ENCODE data around the gene HTR7. TPM values are rescaled to one million over a fixed set of nuclear protein-coding genes. Genes with fewer than 3 reads are reported as not detected.

The HTR7 gene
- total and polyA plus RNA-seq, 4 donors, result 0.12 to 0.65 (median 0.33) TPM

- WGBS, 2 donors, result 36 to 37% methylated on average over 10 of the region's 10 CpGs
- Histone ChIP-seq H3K36me3 (ENCODE audit: control insufficient read depth in 4 of 4, insufficient read depth in 4 of 4, low read length in 4 of 4) (no peaks in the 10 kb centered on the region), H3K9me3 (ENCODE audit: control insufficient read depth in 4 of 4, insufficient read depth in 3 of 4, low read length in 3 of 4) (no peaks in the 10 kb centered on the region), H3K9ac (ENCODE audit: insufficient read depth in 1 of 2, low read length in 2 of 2) (peak overlapping the region in 1 of 2 donors; percentile 62), H3K27me3 (ENCODE audit: control insufficient read depth in 3 of 3, insufficient read depth in 3 of 3, low read length in 2 of 3) (peaks cover 0 to 37% (median 32%) of the 10 kb centered on the region in 3 donors), H3K4me3 (no peak overlapping the region), H3K4me1 (ENCODE audit: control insufficient read depth in 5 of 5, insufficient read depth in 5 of 5, low read length in 5 of 5) (peaks cover 0 to 4% (median 0%) of the 10 kb centered on the region in 5 donors), H3K27ac (ENCODE audit: low read depth in 1 of 2, low read length in 1 of 2) (no peak overlapping the region)
- TF ChIP-seq, protein P1, sequence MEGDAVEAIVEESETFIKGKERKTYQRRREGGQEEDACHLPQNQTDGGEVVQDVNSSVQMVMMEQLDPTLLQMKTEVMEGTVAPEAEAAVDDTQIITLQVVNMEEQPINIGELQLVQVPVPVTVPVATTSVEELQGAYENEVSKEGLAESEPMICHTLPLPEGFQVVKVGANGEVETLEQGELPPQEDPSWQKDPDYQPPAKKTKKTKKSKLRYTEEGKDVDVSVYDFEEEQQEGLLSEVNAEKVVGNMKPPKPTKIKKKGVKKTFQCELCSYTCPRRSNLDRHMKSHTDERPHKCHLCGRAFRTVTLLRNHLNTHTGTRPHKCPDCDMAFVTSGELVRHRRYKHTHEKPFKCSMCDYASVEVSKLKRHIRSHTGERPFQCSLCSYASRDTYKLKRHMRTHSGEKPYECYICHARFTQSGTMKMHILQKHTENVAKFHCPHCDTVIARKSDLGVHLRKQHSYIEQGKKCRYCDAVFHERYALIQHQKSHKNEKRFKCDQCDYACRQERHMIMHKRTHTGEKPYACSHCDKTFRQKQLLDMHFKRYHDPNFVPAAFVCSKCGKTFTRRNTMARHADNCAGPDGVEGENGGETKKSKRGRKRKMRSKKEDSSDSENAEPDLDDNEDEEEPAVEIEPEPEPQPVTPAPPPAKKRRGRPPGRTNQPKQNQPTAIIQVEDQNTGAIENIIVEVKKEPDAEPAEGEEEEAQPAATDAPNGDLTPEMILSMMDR (IDR thresholded peaks at IDR 0.05; ENCODE audit: control extremely low read depth, extremely low read depth), result no peak
- DNase-seq, result no peak
- no peak for ATAC-seq (ENCODE audit: insufficient read depth, low FRiP score)
These were observed 676 bp upstream of the HTR7 start for GRCh38 chr10:90858461-90858968.

- H3K9me3 ChIP-seq (ENCODE audit: control insufficient read depth in 4 of 4, insufficient read depth in 3 of 4, low read length in 3 of 4), result no peaks in the 10 kb centered on the region
- no peaks in the 10 kb centered on the region for H3K36me3 ChIP-seq (ENCODE audit: control insufficient read depth in 4 of 4, insufficient read depth in 4 of 4, low read length in 4 of 4)
- peaks cover 0 to 4% (median 0%) of the 10 kb centered on the region in 5 donors for H3K4me1 ChIP-seq (ENCODE audit: control insufficient read depth in 5 of 5, insufficient read depth in 5 of 5, low read length in 5 of 5)
- WGBS, 2 donors, result 8 to 10% methylated on average over 59 of the region's 59 CpGs
- peaks cover 0 to 37% (median 32%) of the 10 kb centered on the region in 3 donors for H3K27me3 ChIP-seq (ENCODE audit: control insufficient read depth in 3 of 3, insufficient read depth in 3 of 3, low read length in 2 of 3)
- H3K27ac ChIP-seq (ENCODE audit: low read depth in 1 of 2, low read length in 1 of 2), result no peak overlapping the region
- DNase-seq (peak in 1 of 3 donors; percentile 12), ATAC-seq (ENCODE audit: insufficient read depth, low FRiP score) (no peak)
- H3K4me3 ChIP-seq, result peak overlapping the region; percentile 46
- H3K9ac ChIP-seq (ENCODE audit: insufficient read depth in 1 of 2, low read length in 2 of 2), result no peak overlapping the region
- TF ChIP-seq, protein P1 (IDR thresholded peaks at IDR 0.05; ENCODE audit: control extremely low read depth, extremely low read depth), result no peak
These were observed 740 bp downstream of the HTR7 start for GRCh38 chr10:90856964-90857634.

DNA sequence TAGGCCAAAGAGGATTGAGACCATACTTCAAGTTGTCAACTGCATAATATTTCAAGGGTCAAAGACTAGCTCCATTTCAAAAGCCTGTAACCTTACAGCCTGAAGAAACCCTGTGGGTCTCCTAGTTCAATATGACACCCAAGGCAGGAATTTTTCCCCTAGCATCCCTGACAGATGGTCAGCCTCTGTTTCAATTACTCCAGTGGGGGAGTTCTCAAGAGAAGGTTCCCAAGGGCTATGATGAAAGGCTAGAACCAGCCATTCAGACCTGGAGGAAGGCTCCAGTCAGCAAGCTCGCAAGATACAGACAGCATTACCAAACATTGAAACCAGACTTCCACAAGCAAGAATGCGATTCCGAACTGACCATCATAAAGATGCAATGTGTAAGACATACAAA is 1.6 kb downstream of the HTR7 start:
- Histone ChIP-seq H3K27me3 (ENCODE audit: control insufficient read depth in 3 of 3, insufficient read depth in 3 of 3, low read length in 2 of 3) (peaks cover 0 to 37% (median 30%) of the 10 kb centered on the region in 3 donors), H3K4me1 (ENCODE audit: control insufficient read depth in 5 of 5, insufficient read depth in 5 of 5, low read length in 5 of 5) (peaks cover 0 to 4% (median 0%) of the 10 kb centered on the region in 5 donors), H3K9ac (ENCODE audit: insufficient read depth in 1 of 2, low read length in 2 of 2) (no peak overlapping the region), H3K36me3 (ENCODE audit: control insufficient read depth in 4 of 4, insufficient read depth in 4 of 4, low read length in 4 of 4) (no peaks in the 10 kb centered on the region), H3K4me3 (no peak overlapping the region), H3K9me3 (ENCODE audit: control insufficient read depth in 4 of 4, insufficient read depth in 3 of 4, low read length in 3 of 4) (no peaks in the 10 kb centered on the region), H3K27ac (ENCODE audit: low read depth in 1 of 2, low read length in 1 of 2) (no peak overlapping the region)
- ATAC-seq (ENCODE audit: insufficient read depth, low FRiP score) (no peak), DNase-seq (no peak)
- 90 to 95% methylated on average over 3 of the region's 3 CpGs for WGBS, 2 donors
- TF ChIP-seq, protein P1 (IDR thresholded peaks at IDR 0.05; ENCODE audit: control extremely low read depth, extremely low read depth), result no peak
